Measurements from ENCODE around the gene METRN.
A peak's percentile ranks its signal among the peaks of the same experiment; 100 is the strongest.
"Not testable (repeated sequence)": the region's sequence is repeated elsewhere in the genome, so short reads cannot be mapped to it uniquely, and the experiment has no call there.

Gene METRN

GRCh38 chr16:691242-691641 lies 23.7 kb upstream of the METRN start:
- DNase-seq (ENCODE audit: low spot score): not testable (repeated sequence)

DNA sequence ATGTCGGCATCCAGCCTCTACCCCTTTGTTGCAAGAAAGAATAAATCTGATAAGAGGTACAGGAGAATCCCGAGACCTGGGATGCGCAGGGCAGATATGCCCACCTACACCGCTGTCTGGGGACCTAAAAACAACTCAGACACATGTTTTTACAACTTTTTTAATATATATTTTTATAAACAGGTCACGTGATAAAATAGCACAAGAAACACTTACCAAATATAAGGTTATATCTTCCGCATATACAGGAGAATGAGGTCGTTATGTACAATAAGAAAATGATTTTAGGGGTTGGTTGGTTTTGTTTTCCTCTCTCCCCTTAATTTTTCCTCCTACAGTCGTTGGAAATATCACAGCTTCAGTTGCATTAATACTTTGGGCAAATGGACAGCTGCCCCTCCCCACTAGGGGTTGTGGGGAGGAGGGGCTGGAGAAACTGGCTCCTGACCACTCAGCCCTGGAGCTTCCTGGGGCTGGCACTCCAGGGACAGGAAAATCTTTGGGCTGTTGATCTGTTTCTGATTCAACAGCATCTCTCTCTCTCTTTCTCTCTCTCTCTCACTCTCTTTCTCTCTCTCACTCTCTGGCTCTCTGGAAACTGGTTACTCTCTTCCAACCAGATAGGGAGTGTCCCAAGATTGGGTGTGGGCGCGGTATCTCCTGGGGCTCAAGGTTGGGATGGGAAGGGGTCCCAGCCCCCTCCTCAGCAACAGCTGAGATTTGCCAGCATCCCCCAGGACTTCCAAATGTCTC lies 22.4 kb upstream of the METRN start:
- DNase-seq (ENCODE audit: low spot score): no peak

DNA sequence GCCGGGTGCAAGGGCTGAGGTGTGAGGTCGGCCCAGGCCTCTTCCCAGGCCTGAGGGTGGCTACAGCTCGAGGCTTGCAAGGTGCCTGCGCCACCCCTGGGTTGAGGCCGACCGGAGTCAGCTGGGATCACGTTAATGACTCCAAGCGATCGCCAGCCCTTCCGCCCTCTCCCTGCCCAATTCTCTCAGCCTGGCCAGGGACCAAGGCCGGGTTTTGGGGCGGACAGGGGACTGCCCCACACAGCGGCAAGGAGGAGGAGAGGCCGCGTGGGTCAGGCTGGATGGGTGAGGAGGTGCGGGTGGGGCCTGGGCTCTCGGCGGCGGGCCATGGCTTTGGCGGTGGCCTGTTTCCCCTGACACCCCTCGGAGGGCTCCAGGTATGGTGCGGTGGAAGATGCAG lies 21.6 kb upstream of the METRN start:
- DNase-seq (ENCODE audit: low spot score): no peak

- DNase-seq (ENCODE audit: low spot score): no peak
These were observed 21.2 kb upstream of the METRN start for GRCh38 chr16:693766-694165.

- no peak for DNase-seq (ENCODE audit: low spot score)
These were observed 20.6 kb upstream of the METRN start for GRCh38 chr16:694187-694862.

DNA sequence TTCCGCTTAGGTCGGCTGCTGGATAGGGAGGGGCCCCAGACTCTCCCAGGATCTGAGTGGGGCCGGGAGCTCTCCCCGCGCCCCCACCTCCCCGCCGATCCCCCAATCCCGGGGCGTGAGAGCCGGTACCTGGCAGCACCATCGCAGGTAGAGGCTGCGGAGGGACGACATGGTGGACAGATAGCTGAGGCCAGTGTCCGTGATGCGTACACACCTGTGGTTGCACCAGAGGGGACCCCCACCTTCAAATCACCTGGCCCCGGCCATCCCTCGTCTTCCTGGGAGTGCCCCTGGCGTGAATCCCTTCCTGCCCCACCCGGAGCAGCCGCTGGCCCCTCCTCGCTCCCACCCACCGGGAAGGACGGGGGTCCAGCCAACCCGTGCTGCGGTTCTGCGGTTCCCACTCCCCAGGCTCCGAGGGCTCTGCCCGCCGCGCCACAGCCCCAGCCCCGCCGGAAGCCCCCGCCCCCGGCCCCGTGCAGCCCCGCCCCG lies 20.0 kb upstream of the METRN start:
- DNase-seq (ENCODE audit: low spot score): no peak

DNA sequence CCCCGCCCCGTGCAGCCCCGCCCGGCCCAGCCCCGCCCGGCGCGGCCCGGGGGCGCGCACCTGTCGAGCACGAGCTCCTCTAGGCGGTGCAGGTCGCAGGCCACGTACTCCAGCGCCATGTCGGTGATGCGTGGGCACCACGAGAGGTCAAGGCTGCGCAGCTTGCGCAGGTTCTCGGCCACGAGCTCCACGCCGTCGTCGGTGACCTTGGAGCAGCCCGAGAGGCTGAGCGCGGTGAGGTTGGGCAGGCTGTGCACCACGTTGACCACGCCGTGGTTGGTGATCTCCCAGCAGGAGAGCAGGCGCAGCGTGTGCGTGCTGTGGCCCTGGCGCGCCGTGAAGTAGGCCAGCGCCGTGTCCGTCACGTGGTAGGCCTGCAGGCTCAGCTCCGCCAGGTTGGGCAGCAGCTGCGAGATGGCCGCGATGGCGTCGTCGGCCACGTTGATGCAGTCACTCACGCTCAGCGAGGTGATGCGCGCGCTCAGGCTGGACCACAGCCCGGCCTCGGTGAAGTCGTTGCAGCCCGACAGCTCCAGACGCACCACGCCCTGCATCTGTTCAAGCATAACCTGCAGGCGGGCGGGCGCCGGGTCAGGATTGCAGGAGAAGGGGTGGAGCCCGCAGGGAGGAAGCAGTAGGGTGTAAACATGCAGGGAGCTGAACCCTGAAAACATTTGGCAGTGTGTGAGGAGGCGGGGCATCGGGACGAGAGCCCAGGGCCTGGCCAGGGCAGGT lies 19.4 kb upstream of the METRN start:
- DNase-seq (ENCODE audit: low spot score): peak; percentile 88

DNA sequence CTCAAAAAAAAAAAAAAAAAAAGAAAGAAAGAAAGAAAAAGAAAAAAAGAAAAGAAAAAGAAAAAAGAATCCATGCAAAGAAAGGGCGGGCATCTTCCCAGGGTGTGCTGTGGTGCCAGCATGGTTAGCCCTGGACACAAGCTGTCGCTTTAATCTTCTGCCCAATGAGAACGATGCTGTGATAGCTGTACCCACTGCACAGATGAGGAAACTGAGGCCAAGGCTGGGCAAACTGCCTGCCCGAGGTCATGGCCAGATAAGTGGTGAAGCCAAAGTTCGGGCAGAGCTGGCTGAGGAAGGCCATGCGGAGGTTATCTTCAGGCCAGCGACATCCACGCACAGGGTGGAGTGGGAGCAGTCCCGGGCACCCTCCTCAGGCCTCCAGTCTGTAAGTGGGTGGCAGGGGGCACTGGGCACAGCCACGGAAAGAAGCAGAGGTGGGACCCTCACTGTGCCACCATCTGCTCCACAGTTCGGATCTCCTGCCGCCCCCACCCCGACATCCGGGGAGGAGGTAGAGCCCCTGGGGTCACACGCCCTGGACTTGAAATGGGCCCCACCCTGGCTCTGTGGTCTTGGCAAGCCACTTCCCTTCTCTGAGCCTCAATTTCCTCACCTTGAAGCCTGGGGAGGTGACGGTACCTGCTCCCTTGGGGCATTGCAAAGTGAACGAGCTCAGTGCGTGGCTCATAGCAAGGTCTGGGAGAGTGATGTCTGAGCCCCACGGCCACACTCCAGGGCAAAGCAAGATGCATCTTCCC lies 15.8 kb upstream of the METRN start:
- DNase-seq (ENCODE audit: low spot score): no peak

GRCh38 chr16:700684-701584 lies 14.0 kb upstream of the METRN start:
- no peak for DNase-seq (ENCODE audit: low spot score)

- DNase-seq (ENCODE audit: low spot score): no peak
These were observed 12.6 kb upstream of the METRN start for GRCh38 chr16:702341-702740.

GRCh38 chr16:703406-703805 lies 11.5 kb upstream of the METRN start:
- no peak for DNase-seq (ENCODE audit: low spot score)

DNA sequence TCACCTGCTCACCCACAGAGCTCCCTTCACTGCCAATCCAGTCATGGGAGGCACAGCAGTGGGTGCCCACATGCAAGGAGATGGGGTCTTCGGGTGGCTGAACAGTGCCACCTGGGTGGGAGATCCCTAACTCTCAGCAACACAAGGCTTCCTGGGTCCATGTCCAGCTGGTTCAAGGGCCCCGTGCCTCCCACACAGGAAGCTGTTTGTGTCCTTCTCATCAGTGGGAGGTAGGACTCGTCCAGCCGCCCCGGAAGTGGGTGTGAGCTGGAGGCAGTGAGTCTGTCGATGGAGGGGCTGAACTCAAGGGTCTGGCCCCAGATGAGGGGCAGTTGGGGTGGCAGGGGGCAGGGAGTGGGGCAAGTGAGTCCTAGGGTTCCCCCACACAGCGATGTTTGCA lies 10.9 kb upstream of the METRN start:
- DNase-seq (ENCODE audit: low spot score): no peak

DNA sequence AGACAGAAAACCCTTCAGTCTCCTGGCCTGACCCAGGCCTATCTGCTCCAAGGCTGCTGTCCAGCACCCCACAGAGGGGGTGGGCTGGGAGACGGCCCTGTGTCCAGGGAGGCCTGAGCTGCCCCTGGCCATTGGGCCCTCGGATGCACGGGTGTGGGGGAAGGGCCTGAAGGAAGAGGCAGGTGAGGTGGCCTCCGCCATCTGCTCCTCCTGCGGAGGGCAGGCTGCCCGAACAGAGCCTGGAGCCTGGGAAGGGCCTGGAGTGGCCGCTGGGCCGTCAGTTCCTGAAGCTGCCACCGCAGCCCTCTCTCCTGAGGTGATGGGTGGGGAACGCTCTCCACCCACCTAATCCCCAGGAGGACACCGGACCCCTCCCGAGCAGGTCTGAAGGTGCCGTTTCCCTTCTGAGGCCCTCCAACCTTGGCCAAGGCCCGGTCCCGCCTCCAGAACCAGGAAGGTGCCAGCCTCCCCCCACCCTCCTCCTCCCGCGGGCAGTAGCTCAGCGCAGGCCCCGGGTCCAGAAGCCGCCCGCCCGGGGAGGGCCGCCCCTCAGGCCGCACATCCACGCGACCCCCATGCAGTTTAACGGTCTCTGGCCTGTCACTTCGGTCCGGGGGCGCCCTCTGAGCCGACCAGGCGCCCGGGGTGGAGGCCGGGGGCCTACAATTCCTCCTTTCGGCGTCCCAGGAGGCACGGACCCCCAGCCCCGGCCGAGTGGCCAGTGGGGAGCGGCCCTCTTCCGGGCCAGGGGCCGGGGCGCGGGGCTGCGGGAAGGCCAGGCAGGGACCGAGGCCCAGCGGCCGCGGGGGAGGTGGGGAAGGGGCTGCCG lies 10.2 kb upstream of the METRN start:
- DNase-seq (ENCODE audit: low spot score): no peak

DNA sequence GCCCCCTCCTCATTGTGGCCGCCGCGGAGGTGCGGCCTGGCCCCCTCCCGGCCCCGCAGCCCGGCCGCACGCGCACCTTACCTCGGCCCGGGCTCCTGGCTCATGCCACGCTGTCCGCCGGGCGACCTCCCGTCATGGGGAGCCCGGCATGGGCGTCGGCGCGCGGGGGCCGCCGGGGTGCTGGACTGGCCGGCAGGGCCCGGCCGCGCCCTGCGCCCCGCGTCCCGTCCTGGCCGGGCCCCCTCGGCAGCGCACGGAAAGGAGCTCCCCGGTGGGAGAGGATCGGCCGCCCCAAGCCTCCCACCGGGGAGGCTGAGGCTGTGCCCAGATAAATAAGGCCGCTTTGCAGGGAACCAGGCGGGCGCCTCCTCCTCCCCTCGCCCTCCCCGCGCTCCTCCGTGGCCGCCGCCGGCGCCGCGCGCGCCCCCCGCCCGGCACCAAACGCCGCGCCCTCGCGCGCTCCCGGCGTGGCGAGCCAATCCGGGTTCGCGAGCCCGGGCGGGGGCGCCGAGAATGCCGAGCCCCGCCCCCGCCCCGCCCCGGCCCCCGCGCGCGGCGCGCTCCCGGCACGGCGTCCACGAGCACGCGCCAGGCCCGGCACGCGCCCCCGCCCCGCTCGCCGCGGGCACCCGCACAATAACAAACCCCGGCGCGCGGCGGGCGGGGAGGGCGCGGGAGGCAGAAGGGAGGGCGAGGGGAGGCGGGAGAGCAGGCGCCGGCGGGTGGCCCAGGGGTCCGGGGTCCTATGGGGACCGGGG lies 9.3 kb upstream of the METRN start, which contains the start of gene FBXL16:
TSS of gene FBXL16 (minus strand) at position 371 of the 758 bp plus-strand sequence. CDS start 8,396 bp downstream, outside the sequence.
- DNase-seq (ENCODE audit: low spot score): no peak

- DNase-seq (ENCODE audit: low spot score): no peak
These were observed 8.5 kb upstream of the METRN start for GRCh38 chr16:706189-707061.

DNA sequence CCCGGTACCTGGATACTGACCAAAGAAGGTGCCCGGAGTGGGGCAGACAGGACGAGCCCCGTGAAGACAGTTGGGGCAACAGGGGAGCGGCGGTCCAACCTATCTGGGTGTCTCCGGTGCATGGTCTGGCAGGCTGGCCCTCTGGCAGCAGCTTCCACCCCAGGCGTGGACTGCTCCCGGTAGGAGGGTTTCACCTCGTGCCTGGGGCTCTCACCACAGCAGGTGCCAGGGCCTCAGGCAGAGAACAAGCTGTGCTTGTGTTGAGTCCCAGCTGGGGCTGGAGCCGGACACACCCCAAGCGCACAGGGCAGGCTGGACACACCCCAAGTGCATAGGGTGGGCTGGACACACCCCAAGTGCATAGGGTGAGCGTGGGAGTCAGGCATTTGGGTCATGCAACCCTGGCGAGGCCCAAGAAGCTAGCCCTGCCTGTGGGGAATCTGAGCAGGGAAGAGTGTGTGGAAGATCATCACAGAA lies 7.8 kb upstream of the METRN start:
- DNase-seq (ENCODE audit: low spot score): no peak

DNA sequence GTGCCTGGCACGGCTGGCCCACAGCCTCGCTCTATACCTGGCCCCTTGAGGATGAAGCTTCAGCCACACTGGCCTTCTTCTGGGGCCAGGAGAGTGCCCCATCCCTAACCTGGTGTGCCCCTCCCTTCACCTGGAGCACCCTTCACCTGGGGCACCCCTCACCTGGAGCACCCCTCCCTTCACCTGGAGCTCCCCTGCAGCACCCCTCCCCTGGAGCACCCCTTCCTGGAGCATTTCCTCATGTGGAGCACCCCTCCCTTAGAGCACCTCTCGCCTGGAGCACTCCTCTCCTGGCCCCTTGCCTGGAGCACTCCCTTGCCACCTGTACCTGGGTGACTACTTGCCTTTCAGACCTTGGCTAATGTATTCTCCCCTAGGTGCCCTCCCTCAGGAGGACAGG lies 6.9 kb upstream of the METRN start:
- no peak for DNase-seq (ENCODE audit: low spot score)

- DNase-seq (ENCODE audit: low spot score): no peak
These were observed 6.0 kb upstream of the METRN start for GRCh38 chr16:708959-709358.
